CD8-positive, alpha-beta memory T cell (primary cell): ENCODE results near the gene SMCO4. TPM values are rescaled to one million over a fixed set of nuclear protein-coding genes. Genes with fewer than 3 reads are reported as not detected.

Experiments
- CTCF ChIA-PET: fragments of 350-600 bp; sonication (Branson Sonifier 250); formaldehyde crosslinking; loops from one replicate; lab custom pipeline; 2021; ENCODE audit warnings: antibody characterized with exemption; lab: Charles Lee
- POLR2A ChIA-PET: fragments of 350-600 bp; sonication (Branson Sonifier 250); formaldehyde crosslinking; loops from one replicate; lab custom pipeline; 2021; ENCODE audit warnings: antibody characterized with exemption; lab: Charles Lee
- DNase-seq, 5 donors: peaks; one replicate each; pipeline versions ENCODE4 v3.0.0 to v3.0.0-alpha.2; 2020 to 2022; ENCODE audit warnings: mixed read lengths in 1 of 5
- H3K27ac ChIP-seq: one replicate; pipeline ENCODE4 v1.7.0; 2013; ENCODE audit warnings: low read depth, mild to moderate bottlenecking, low read length, moderate library complexity
- H3K27me3 ChIP-seq: 2 replicates; pipeline ENCODE4 v1.7.0; 2013; ENCODE audit warnings: low read length, mild to moderate bottlenecking; ENCODE audit not compliant: insufficient read depth, poor library complexity, severe bottlenecking
- H3K36me3 ChIP-seq: 2 replicates; pipeline ENCODE4 v1.7.0; 2013; ENCODE audit warnings: mild to moderate bottlenecking, low read length, moderate library complexity; ENCODE audit not compliant: insufficient read depth
- H3K4me1 ChIP-seq: 2 replicates; pipeline ENCODE4 v1.7.0; 2013; ENCODE audit warnings: mild to moderate bottlenecking, low read length, moderate library complexity; ENCODE audit not compliant: insufficient read depth
- H3K4me3 ChIP-seq: 2 replicates; pipeline ENCODE4 v1.7.0; 2013; ENCODE audit warnings: mild to moderate bottlenecking, low read length
- H3K9me3 ChIP-seq: 2 replicates; pipeline ENCODE4 v1.7.0; 2013; ENCODE audit warnings: mild to moderate bottlenecking, low read length
- H3K27ac Mint-ChIP-seq, 8 donors: one replicate each; pipeline ENCODE4 v1.8.0; 2020 to 2021; ENCODE audit warnings: mixed read lengths in 8 of 8, mild to moderate bottlenecking in 6 of 8, inconsistent platforms in 3 of 8, moderate library complexity in 3 of 8
- H3K27me3 Mint-ChIP-seq, 2 donors: one replicate each; pipeline ENCODE4 v1.8.0; 2020 to 2021; ENCODE audit warnings: mixed read lengths in 2 of 2, mild to moderate bottlenecking in 1 of 2, moderate library complexity in 1 of 2
- H3K36me3 Mint-ChIP-seq, 3 donors: one replicate each; pipeline ENCODE4 v1.8.0; 2020 to 2021; ENCODE audit warnings: mixed read lengths in 3 of 3, inconsistent platforms in 1 of 3, mild to moderate bottlenecking in 1 of 3
- H3K4me1 Mint-ChIP-seq, 3 donors: one replicate each; pipeline ENCODE4 v1.8.0; 2020 to 2021; ENCODE audit warnings: mixed read lengths in 3 of 3, inconsistent platforms in 1 of 3, mild to moderate bottlenecking in 1 of 3
- H3K4me3 Mint-ChIP-seq, 7 donors: one replicate each; pipeline ENCODE4 v1.8.0; 2020 to 2021; ENCODE audit warnings: mixed read lengths in 7 of 7, mild to moderate bottlenecking in 6 of 7, moderate library complexity in 4 of 7, inconsistent platforms in 2 of 7
- H3K9me3 Mint-ChIP-seq, 5 donors: one replicate each; pipeline ENCODE4 v1.8.0; 2020 to 2022; ENCODE audit warnings: mixed read lengths in 5 of 5, mild to moderate bottlenecking in 3 of 5, moderate library complexity in 2 of 5, inconsistent platforms in 1 of 5
- polyA plus RNA-seq: library from polyadenylated mRNA; unstranded; fragments of 300-500 nt; fragmentation: Illumina TruSeq; gene quantifications from one replicate; pipeline ENCODE4 v1.2.3, GENCODE V29; 2021
- total RNA-seq, 2 experiments: library from RNA; stranded (reverse); gene quantifications; one replicate each; pipeline ENCODE4 v1.2.3, GENCODE V29; 2021

SMCO4 gene
- total and polyA plus RNA-seq, 3 experiments from 2014 or later: 8.2 to 10.8 (median 9.0) TPM

DNA sequence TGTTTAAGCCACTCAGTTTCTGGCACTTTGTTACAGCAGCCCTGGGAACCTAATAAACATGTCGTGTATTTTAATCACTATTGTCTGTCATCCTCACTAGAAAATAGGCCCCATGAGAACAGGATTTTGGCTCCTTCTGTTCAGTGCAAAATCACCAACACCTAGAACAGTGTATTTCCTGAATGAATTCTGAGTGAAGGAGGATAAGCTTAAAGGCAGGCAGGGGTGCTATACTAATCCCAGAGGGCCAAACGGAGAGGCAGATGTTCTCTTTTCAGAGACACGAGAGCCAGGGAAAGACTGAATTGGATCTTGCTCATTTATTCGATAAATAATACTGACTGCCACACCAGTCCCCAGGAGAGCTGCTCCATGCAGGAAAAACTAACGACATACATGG, 10.4 kb downstream of the SMCO4 start:
- Mint-ChIP-seq H3K4me1 (peaks cover 16 to 43% (median 22%) of the 10 kb centered on the region in 3 donors), H3K9me3 (no peaks in the 10 kb centered on the region), H3K27me3 (peaks cover 0 to 17% of the 10 kb centered on the region in 2 donors), H3K4me3 (no peak overlapping the region), H3K27ac (peak overlapping the region in 1 of 8 donors; percentile 14), H3K36me3 (no peaks in the 10 kb centered on the region)
- POLR2A ChIA-PET: no interaction called here
- CTCF ChIA-PET: no interaction called here
- no peaks in the 10 kb centered on the region for H3K36me3 ChIP-seq
- no peaks in the 10 kb centered on the region for H3K27me3 ChIP-seq
- no peak overlapping the region for H3K27ac ChIP-seq
- DNase-seq: no peak
- no peak overlapping the region for H3K4me3 ChIP-seq
- H3K9me3 ChIP-seq: no peaks in the 10 kb centered on the region
- no peaks in the 10 kb centered on the region for H3K4me1 ChIP-seq

DNA sequence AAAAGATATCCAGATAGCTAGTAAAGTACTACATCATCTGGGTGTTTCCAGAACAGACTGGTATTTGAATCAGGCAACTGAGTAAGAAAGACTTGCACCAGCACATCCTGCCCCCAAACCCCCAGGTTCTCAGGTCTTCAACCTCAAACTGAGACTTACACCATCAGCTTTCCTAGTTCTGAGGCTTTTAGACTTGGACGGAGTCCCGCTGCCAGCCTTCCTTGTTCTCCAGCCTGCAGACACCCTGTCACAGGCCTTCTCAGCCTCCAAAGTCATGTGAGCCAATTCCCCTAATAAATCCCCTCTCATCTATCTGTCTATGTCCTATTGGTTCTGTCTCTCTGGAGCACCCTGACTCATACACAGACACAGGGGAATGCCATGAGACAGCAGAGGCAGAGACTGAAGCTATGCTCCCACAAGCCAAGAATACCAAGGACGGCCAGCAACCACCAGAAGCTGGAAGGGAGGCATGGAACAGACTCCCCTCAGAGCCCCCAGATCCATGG, 10.9 kb downstream of the SMCO4 start:
- no peak overlapping the region for H3K4me3 Mint-ChIP-seq
- no peaks in the 10 kb centered on the region for H3K9me3 Mint-ChIP-seq
- Histone ChIP-seq H3K36me3 (no peaks in the 10 kb centered on the region), H3K27me3 (no peaks in the 10 kb centered on the region), H3K27ac (no peak overlapping the region), H3K4me1 (no peaks in the 10 kb centered on the region), H3K4me3 (no peak overlapping the region), H3K9me3 (no peaks in the 10 kb centered on the region)
- no peak for DNase-seq
- POLR2A ChIA-PET: no interaction called here
- H3K27ac Mint-ChIP-seq: peak overlapping the region in 2 of 8 donors; percentile 14 to 35
- CTCF ChIA-PET: no interaction called here
- H3K27me3 Mint-ChIP-seq: peaks cover 0 to 13% of the 10 kb centered on the region in 2 donors
- peaks cover 12 to 45% (median 22%) of the 10 kb centered on the region in 3 donors for H3K4me1 Mint-ChIP-seq
- no peaks in the 10 kb centered on the region for H3K36me3 Mint-ChIP-seq

DNA sequence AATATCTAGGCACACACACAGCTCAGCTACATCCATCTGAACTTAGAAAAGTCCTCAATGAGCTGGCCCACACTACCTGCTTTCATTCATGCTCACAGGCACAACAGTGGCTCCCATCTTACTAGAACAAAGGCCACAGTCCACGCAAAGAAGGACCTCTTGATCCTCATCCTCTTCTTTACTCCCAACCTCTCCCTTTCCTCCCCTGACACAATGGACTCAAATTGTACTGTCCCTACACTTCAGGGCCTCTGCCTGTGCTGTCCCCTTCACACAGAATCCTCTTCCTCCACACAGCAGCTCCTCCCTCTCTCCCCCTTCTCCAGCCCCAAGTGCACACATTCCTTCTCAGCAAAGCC, 12.7 kb downstream of the SMCO4 start:
- CTCF ChIA-PET: interaction anchor here (0.9 kb wide), 1 partner anchor 9 kb away, joined by 3 read pairs; no protein-coding TSS in a partner anchor
- peaks cover 0 to 11% of the 10 kb centered on the region in 2 donors for H3K27me3 Mint-ChIP-seq

DNA sequence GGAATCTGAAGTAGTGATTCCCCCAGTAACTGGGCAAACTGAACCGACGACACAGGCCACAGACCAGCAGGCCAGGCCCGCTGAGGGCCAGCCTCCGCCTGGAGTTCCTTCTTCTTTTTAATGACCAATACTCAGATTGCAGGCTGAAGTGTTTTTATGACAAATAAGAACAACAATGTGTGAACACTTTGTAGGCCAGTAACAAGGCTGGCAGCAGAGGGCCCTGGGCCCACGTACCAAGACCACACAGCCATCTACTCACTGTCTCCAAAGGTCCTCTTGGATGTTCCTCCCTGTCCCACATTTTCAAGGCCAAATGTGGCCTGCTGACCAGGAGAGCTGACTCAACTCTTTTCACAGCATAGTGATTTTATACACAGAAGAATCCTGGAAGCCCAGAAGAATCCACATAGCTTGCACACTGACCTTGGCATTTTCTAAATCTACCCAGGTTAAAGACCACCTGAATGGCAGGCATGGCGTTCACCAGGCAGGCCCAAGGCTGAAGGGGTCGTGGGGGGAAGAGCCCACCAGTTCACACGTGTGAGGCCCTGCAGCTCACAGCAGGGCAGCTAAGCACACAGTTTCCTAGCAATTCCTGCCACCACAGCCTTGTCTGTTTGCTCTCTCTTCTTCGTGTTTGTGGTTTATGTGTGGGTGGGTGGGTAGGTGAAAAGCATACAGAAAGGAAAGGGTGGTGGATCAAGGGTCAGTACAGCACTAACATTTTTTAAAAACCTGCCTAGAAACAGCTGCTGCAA, 13.3 kb downstream of the SMCO4 start:
- H3K4me3 ChIP-seq: no peak overlapping the region
- H3K27ac ChIP-seq: no peak overlapping the region
- DNase-seq: no peak
- Mint-ChIP-seq H3K27ac (peak overlapping the region; percentile 30 to 90 (median 72)), H3K4me1 (peaks cover 28 to 51% (median 30%) of the 10 kb centered on the region in 3 donors), H3K9me3 (no peaks in the 10 kb centered on the region), H3K36me3 (no peaks in the 10 kb centered on the region), H3K27me3 (peaks cover 0 to 5% of the 10 kb centered on the region in 2 donors), H3K4me3 (peak overlapping the region in 2 of 7 donors; percentile 23 to 24)
- H3K27me3 ChIP-seq: no peaks in the 10 kb centered on the region
- POLR2A ChIA-PET: no interaction called here
- H3K4me1 ChIP-seq: no peaks in the 10 kb centered on the region
- H3K36me3 ChIP-seq: no peaks in the 10 kb centered on the region
- CTCF ChIA-PET: interaction anchor here (0.9 kb wide), 1 partner anchor 10 kb away, joined by 3 read pairs; no protein-coding TSS in a partner anchor
- no peaks in the 10 kb centered on the region for H3K9me3 ChIP-seq

More for the DNA sequence above, 12.7 kb downstream of the SMCO4 start:
- no peaks in the 10 kb centered on the region for H3K9me3 Mint-ChIP-seq
- peak overlapping the region in 2 of 7 donors; percentile 0 to 24 for H3K4me3 Mint-ChIP-seq
- no peak for DNase-seq
- peak overlapping the region in 7 of 8 donors; percentile 12 to 81 (median 73) for H3K27ac Mint-ChIP-seq
- no peaks in the 10 kb centered on the region for H3K27me3 ChIP-seq
- H3K9me3 ChIP-seq: no peaks in the 10 kb centered on the region
- no peaks in the 10 kb centered on the region for H3K4me1 ChIP-seq
- H3K36me3 ChIP-seq: no peaks in the 10 kb centered on the region
- H3K4me3 ChIP-seq: no peak overlapping the region
- POLR2A ChIA-PET: no interaction called here
- no peaks in the 10 kb centered on the region for H3K36me3 Mint-ChIP-seq
- H3K27ac ChIP-seq: no peak overlapping the region
- H3K4me1 Mint-ChIP-seq: peaks cover 28 to 53% (median 33%) of the 10 kb centered on the region in 3 donors

DNA sequence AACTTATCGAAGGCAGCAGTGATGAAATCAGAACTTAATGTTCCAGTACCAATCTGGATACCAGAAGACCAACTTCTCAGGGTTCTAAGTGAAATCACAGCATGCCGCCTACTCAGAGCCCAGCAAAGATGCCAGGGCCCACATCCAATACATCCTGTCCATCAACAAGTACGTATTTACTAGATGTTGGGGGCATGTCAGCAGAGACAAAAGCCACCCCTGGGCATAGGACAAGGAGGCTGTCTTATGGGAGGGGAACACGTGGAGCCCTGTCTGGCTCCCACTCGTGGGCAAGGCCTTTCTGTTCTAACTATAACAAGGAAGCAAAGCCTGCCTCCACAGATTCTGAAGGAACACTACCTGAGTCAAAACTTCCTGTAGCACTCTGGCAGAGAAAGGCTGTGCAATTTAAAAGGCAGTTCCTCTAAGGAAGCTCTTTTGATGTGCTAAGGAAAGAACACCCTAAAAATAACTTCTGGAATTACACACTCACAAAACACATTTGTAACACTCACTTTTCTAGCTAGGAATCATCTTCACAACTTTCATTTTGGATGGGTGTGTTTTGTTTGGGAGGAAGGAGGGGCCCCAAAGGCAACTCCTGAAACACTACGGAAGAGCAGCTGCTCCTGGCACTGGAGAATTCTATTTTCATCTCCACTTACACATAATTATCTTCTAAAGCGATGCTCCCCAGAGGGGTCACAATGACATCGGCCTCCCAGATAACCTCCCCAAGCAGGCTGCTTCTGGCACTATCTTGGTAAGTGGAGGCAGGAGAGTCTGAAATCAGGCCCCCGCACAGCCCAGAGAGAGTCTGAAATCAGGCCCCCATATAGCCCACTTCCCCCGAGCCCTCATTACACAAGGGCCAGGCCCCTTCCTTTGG, 14.2 kb downstream of the SMCO4 start:
- POLR2A ChIA-PET: no interaction called here
- no peak overlapping the region for H3K4me3 Mint-ChIP-seq
- DNase-seq: no peak
- H3K4me1 Mint-ChIP-seq: peaks cover 36 to 59% (median 36%) of the 10 kb centered on the region in 3 donors
- H3K9me3 Mint-ChIP-seq: no peaks in the 10 kb centered on the region
- Histone ChIP-seq H3K27me3 (no peaks in the 10 kb centered on the region), H3K36me3 (no peaks in the 10 kb centered on the region), H3K27ac (no peak overlapping the region), H3K4me1 (no peaks in the 10 kb centered on the region), H3K9me3 (no peaks in the 10 kb centered on the region), H3K4me3 (no peak overlapping the region)
- H3K27me3 Mint-ChIP-seq: no peaks in the 10 kb centered on the region
- no peaks in the 10 kb centered on the region for H3K36me3 Mint-ChIP-seq
- peak overlapping the region in 4 of 8 donors; percentile 18 to 90 (median 60) for H3K27ac Mint-ChIP-seq
- CTCF ChIA-PET: no interaction called here

DNA sequence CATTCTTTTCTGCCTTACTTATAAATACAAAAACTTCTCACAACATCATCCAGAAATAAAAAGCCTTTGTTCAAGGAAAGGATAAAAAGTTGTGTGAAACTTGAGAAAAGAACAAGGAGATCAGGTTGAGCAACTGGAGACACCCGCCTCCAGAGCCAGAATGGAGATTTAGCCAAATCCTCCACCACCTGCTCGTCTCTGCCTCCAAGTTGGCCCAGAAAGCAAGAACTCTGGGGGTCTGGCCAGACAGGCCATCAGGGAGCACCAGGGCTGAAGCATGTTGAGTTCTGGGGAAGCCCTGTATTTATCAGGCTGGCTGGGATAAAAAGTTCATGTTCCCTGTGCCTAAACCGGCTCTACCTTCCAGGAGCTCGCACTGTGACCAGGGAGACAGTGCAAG, 14.9 kb downstream of the SMCO4 start:
- Histone ChIP-seq H3K4me1 (no peaks in the 10 kb centered on the region), H3K9me3 (no peaks in the 10 kb centered on the region), H3K27ac (no peak overlapping the region), H3K4me3 (no peak overlapping the region), H3K36me3 (no peaks in the 10 kb centered on the region), H3K27me3 (no peaks in the 10 kb centered on the region)
- Mint-ChIP-seq H3K27me3 (no peaks in the 10 kb centered on the region), H3K4me1 (peaks cover 36 to 59% (median 40%) of the 10 kb centered on the region in 3 donors), H3K36me3 (no peaks in the 10 kb centered on the region), H3K27ac (no peak overlapping the region), H3K9me3 (no peaks in the 10 kb centered on the region), H3K4me3 (no peak overlapping the region)
- DNase-seq: no peak
- ChIA-PET CTCF (no interaction called here), POLR2A (no interaction called here)

DNA sequence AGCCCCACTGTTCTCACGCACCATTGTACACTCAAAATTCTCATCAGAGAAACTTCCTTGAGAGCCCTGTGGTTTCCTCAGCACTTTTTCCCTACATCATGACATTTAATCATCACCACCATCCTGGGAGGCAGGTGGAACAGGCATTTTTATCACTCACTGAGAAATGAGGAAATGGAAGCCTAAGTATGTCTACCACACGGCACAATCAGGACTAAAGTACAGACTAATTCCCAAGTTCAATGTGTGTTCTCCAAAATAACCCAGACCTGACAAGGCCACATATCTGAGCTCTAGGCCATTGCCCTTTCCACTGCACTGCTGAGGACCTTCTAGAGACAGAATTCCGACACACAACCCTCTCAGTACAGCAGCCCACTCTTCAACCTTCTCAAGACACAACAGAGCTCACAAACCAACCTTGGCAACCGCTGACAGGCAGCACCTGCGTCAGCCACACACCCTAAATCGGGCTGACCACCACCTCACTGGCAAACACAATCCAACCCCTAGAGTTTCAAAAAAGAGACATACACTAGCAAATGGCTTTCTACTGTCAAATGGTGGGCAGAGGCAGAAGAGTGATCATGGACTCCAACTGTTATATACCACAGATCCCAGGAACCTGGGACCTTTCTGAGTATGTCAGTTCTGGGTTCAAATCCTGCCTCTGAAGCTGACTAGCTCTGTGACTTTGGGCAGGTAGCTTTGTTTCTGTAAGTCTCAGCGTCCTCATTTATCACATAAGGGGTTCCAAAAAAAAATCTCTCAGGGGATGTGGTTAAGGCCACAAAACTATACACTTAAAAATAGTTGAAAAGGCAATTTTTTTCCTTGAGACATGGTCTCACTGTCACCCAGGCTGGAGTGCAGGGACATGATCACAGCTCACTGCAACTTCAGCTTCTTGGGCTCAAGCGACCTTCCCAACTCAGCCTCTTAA, 16.3 kb downstream of the SMCO4 start:
- Histone ChIP-seq H3K27me3 (no peaks in the 10 kb centered on the region), H3K27ac (no peak overlapping the region), H3K4me1 (no peaks in the 10 kb centered on the region), H3K36me3 (no peaks in the 10 kb centered on the region), H3K4me3 (no peak overlapping the region), H3K9me3 (no peaks in the 10 kb centered on the region)
- Mint-ChIP-seq H3K4me1 (peaks cover 34 to 56% (median 40%) of the 10 kb centered on the region in 3 donors), H3K9me3 (no peaks in the 10 kb centered on the region), H3K27me3 (peaks cover 0 to 2% of the 10 kb centered on the region in 2 donors), H3K4me3 (peak overlapping the region in 3 of 7 donors; percentile 16 to 40 (median 18)), H3K27ac (peak overlapping the region in 5 of 8 donors; percentile 32 to 77 (median 48)), H3K36me3 (no peaks in the 10 kb centered on the region)
- ChIA-PET POLR2A (no interaction called here), CTCF (no interaction called here)
- DNase-seq: no peak
